Endodermal cell (in vitro differentiated cells): ENCODE results near the gene MYH7. TPM values are rescaled to one million over a fixed set of nuclear protein-coding genes. Genes with fewer than 3 reads are reported as not detected.

Source experiments
- DNase-seq: peaks from one replicate; pipeline ENCODE4 v3.0.0-alpha.2; 2017
- H3K27ac ChIP-seq: 2 replicates; pipeline ENCODE4 v1.5.1; 2013; ENCODE audit warnings: mild to moderate bottlenecking, low read depth, low read length, moderate library complexity
- H3K27me3 ChIP-seq: 2 replicates; pipeline ENCODE4 v1.6.1; 2013; ENCODE audit warnings: mild to moderate bottlenecking, low read length, moderate library complexity; ENCODE audit not compliant: insufficient read depth, control insufficient read depth, poor library complexity, severe bottlenecking
- H3K36me3 ChIP-seq: 2 replicates; pipeline ENCODE4 v1.7.0; 2013; ENCODE audit warnings: mild to moderate bottlenecking, low read length, moderate library complexity; ENCODE audit not compliant: control insufficient read depth, insufficient read depth
- H3K4me1 ChIP-seq: one replicate; pipeline ENCODE4 v1.7.0; 2013; ENCODE audit warnings: low read length; ENCODE audit not compliant: control insufficient read depth, insufficient read depth
- H3K4me3 ChIP-seq: 2 replicates; pipeline ENCODE4 v1.5.1; 2013; ENCODE audit warnings: mild to moderate bottlenecking, low read length, moderate library complexity
- H3K9ac ChIP-seq: 2 replicates; pipeline ENCODE4 v1.6.1; 2013; ENCODE audit warnings: mild to moderate bottlenecking, low read length, moderate library complexity; ENCODE audit not compliant: poor library complexity, severe bottlenecking; ENCODE audit errors: extremely low read depth
- H3K9me3 ChIP-seq: 2 replicates; pipeline ENCODE4 v1.6.1; 2013; ENCODE audit warnings: mild to moderate bottlenecking, low read length, moderate library complexity; ENCODE audit not compliant: control insufficient read depth
- H3K27ac Mint-ChIP-seq: 2 replicates; pipeline ENCODE4 v1.8.0; 2020; ENCODE audit warnings: mixed read lengths
- H3K27me3 Mint-ChIP-seq: 2 replicates; pipeline ENCODE4 v1.8.0; 2021; ENCODE audit warnings: mild to moderate bottlenecking, mixed read lengths; ENCODE audit not compliant: insufficient read depth
- H3K36me3 Mint-ChIP-seq: 2 replicates; pipeline ENCODE4 v1.8.0; 2020; ENCODE audit warnings: low read depth, mixed read lengths
- H3K4me1 Mint-ChIP-seq: 2 replicates; pipeline ENCODE4 v1.8.0; 2020; ENCODE audit warnings: mixed read lengths
- H3K4me3 Mint-ChIP-seq: 2 replicates; pipeline ENCODE4 v1.8.0; 2020; ENCODE audit warnings: mild to moderate bottlenecking, moderate library complexity, mixed read lengths
- H3K9me3 Mint-ChIP-seq: 2 replicates; pipeline ENCODE4 v1.8.0; 2020; ENCODE audit warnings: mild to moderate bottlenecking, mixed read lengths
- CTCF ChIP-seq: fragments of 200-600 bp; sonication (generic); conservative IDR thresholded peaks from 2 replicates; pipeline ENCODE4 v1.5.0; 2021; ENCODE audit warnings: antibody characterized with exemption, mild to moderate bottlenecking
- WGBS, 2 experiments: methylation state at CpG; one replicate each; pipeline versions ENCODE4 v1.1.5 to v1.1.7; 2013; ENCODE audit warnings: missing lambda C conversion rate in 2 of 2, mixed read lengths in 1 of 2; ENCODE audit not compliant: insufficient coverage in 1 of 2, insufficient read length in 1 of 2; 5-methylcytosine and 5-hydroxymethylcytosine counted together
- total RNA-seq, 2 donors: library from RNA; stranded (reverse); fragmentation: NEBNext Ultra II Directional in 1 of 2; extraction: Animal tissue kit (Norgen Biotek cat#: 25700) in 1 of 2; gene quantifications; 2 replicates in 1 of 2; 3 replicates in 1 of 2; pipeline ENCODE4 v1.2.1, GENCODE V29; 2021

The MYH7 gene
- total RNA-seq, 2 donors from 2014 or later = 0.55 TPM; not detected in 1

DNA sequence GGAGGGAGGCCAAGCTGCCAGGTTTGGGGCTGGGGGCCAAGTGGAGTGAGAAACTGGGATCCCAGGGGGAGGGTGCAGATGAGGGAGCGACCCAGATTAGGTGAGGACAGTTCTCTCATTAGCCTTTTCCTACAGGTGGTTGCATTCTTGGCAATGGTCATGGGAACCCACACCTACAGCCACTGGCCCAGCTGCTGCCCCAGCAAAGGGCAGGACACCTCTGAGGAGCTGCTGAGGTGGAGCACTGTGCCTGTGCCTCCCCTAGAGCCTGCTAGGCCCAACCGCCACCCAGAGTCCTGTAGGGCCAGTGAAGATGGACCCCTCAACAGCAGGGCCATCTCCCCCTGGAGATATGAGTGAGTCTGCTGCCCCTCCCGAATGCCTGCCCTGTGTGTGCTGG lies 62.4 kb downstream of the MYH7 start:
- Histone ChIP-seq H3K4me1 (no peaks in the 10 kb centered on the region), H3K36me3 (no peaks in the 10 kb centered on the region), H3K27me3 (peaks cover 7% of the 10 kb centered on the region), H3K9ac (no peak overlapping the region), H3K9me3 (no peaks in the 10 kb centered on the region), H3K27ac (no peak overlapping the region), H3K4me3 (no peak overlapping the region)
- H3K27ac Mint-ChIP-seq = no peak overlapping the region
- no peak for TF ChIP-seq CTCF
- H3K4me3 Mint-ChIP-seq = no peak overlapping the region
- H3K27me3 Mint-ChIP-seq = peaks cover 46% of the 10 kb centered on the region
- no peak for DNase-seq
- H3K4me1 Mint-ChIP-seq = peaks cover 4% of the 10 kb centered on the region
- 84 to 100% methylated on average over 2 to 3 of the region's 3 CpGs for WGBS, 2 experiments
- no peaks in the 10 kb centered on the region for H3K36me3 Mint-ChIP-seq
- no peaks in the 10 kb centered on the region for H3K9me3 Mint-ChIP-seq

GRCh38 chr14:23372509-23372908 lies 63.0 kb downstream of the MYH7 start, which contains the start of gene IL25:
IL25 (plus strand) TSS chr14:23372809.
- Histone ChIP-seq H3K4me3 (no peak within 1 kb of the TSS), H3K27me3 (peaks cover 8% of the 10 kb centered on the region), H3K4me1 (no peaks in the 10 kb centered on the region), H3K36me3 (no peaks in the 10 kb centered on the region), H3K9ac (no peak within 1 kb of the TSS), H3K9me3 (no peaks in the 10 kb centered on the region), H3K27ac (no peak within 1 kb of the TSS)
- no peak for DNase-seq
- H3K4me3 Mint-ChIP-seq = no peak within 1 kb of the TSS
- 69 to 92% methylated on average over 2 of the region's 2 CpGs for WGBS, 2 experiments
- no peak within 1 kb of the TSS for H3K27ac Mint-ChIP-seq
- peaks cover 4% of the 10 kb centered on the region for H3K4me1 Mint-ChIP-seq
- H3K27me3 Mint-ChIP-seq = peaks cover 48% of the 10 kb centered on the region
- H3K36me3 Mint-ChIP-seq = no peaks in the 10 kb centered on the region
- no peak for TF ChIP-seq CTCF
- H3K9me3 Mint-ChIP-seq = no peaks in the 10 kb centered on the region

DNA sequence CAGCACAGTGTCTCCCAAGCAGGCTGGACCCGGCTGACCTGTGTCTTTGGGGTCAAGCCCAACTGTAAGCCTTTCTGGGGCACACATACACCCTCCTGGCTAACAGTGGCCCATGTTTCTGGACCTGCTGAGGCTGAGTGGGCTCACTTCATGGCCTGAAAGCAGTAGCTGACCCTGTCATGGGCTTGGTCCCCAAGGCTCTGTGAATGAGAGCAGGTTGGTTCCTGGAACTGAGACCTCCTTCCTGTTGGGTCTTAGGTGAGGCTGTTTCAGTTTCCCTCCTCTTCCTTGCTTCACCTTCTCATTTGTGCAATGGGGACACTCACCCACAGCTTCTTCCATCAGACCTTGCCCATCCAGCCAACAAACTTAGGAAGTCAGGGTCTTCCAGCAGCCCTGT lies 63.6 kb downstream of the MYH7 start:
- Mint-ChIP-seq H3K4me3 (no peak overlapping the region), H3K27me3 (peaks cover 46% of the 10 kb centered on the region), H3K36me3 (no peaks in the 10 kb centered on the region), H3K4me1 (peaks cover 9% of the 10 kb centered on the region), H3K9me3 (no peaks in the 10 kb centered on the region), H3K27ac (no peak overlapping the region)
- Histone ChIP-seq H3K9ac (no peak overlapping the region), H3K4me1 (no peaks in the 10 kb centered on the region), H3K36me3 (no peaks in the 10 kb centered on the region), H3K9me3 (no peaks in the 10 kb centered on the region), H3K27me3 (peaks cover 8% of the 10 kb centered on the region), H3K4me3 (no peak overlapping the region), H3K27ac (no peak overlapping the region)
- DNase-seq = no peak
- WGBS, 2 experiments = 96 to 100% methylated on average over 1 of the region's 1 CpG
- TF ChIP-seq CTCF = no peak
